HEK293 (cell line): ENCODE data around the gene GFM2.
"Not testable (repeated sequence)": the region's sequence is repeated elsewhere in the genome, so short reads cannot be mapped to it uniquely, and the experiment has no call there.

Experiments used
- CTCF ChIP-seq: fragments of 450-650 bp; formaldehyde crosslinking; IDR thresholded peaks from 2 replicates; pipeline ENCODE4 v1.5.1; 2016; ENCODE audit warnings: missing biosample characterization, missing genetic modification characterization
- ZFP41 ChIP-seq: fragments of 450-650 bp; formaldehyde crosslinking; IDR thresholded peaks from 2 replicates; pipeline ENCODE4 v1.5.1; 2016; ENCODE audit warnings: missing biosample characterization, missing genetic modification characterization, borderline replicate concordance
- ZIC2 ChIP-seq: fragments of 450-650 bp; formaldehyde crosslinking; IDR thresholded peaks from 2 replicates; pipeline ENCODE4 v1.5.1; 2016; ENCODE audit warnings: missing biosample characterization, missing genetic modification characterization
- ZNF155 ChIP-seq: fragments of 450-650 bp; formaldehyde crosslinking; IDR thresholded peaks from 2 replicates; pipeline ENCODE4 v1.5.1; 2016; ENCODE audit warnings: missing biosample characterization, missing genetic modification characterization

GRCh38 chr5:74748742-74749141 lies 18.2 kb downstream of the GFM2 start:
- TF ChIP-seq CTCF, ZIC2, ZNF155, ZFP41 (tag by site-specific recombination): not testable (repeated sequence)
